Type B pancreatic cell (in vitro differentiated cells): Measurements from ENCODE around the gene NOS1AP. TPM values are rescaled to one million over a fixed set of nuclear protein-coding genes. Genes with fewer than 3 reads are reported as not detected.

Experiments used
- DNase-seq: peaks from one replicate; pipeline ENCODE4 v3.0.0; 2021; ENCODE audit warnings: mixed read lengths; ENCODE audit not compliant: unreplicated experiment; ENCODE audit errors: extremely low spot score
- H3K27ac Mint-ChIP-seq: 2 replicates; pipeline ENCODE4 v1.8.0; 2021; ENCODE audit warnings: mild to moderate bottlenecking, mixed read lengths
- H3K27me3 Mint-ChIP-seq: 2 replicates; pipeline ENCODE4 v1.8.0; 2021; ENCODE audit warnings: mixed read lengths
- H3K36me3 Mint-ChIP-seq: 2 replicates; pipeline ENCODE4 v1.8.0; 2021; ENCODE audit warnings: mixed read lengths
- H3K4me1 Mint-ChIP-seq: one replicate; pipeline ENCODE4 v1.8.0; 2021; ENCODE audit warnings: mixed read lengths; ENCODE audit not compliant: unreplicated experiment
- H3K4me3 Mint-ChIP-seq: 2 replicates; pipeline ENCODE4 v1.8.0; 2021; ENCODE audit warnings: mild to moderate bottlenecking, mixed read lengths
- H3K9me3 Mint-ChIP-seq: 2 replicates; pipeline ENCODE4 v1.8.0; 2021; ENCODE audit warnings: mixed read lengths
- total RNA-seq: library from RNA; stranded (reverse); gene quantifications from 2 replicates; pipeline ENCODE4 v1.2.1, GENCODE V29; 2021; ENCODE audit warnings: low replicate concordance
- TF ChIP-seq, protein P1 (sequence below): fragments of 200-600 bp; sonication (generic); conservative IDR thresholded peaks from 2 replicates; pipeline ENCODE4 v1.5.0; 2021; ENCODE audit warnings: antibody characterized with exemption, mild to moderate bottlenecking

Gene NOS1AP
- total RNA-seq, 1 donor from 2014 or later, result 10.4 TPM

DNA sequence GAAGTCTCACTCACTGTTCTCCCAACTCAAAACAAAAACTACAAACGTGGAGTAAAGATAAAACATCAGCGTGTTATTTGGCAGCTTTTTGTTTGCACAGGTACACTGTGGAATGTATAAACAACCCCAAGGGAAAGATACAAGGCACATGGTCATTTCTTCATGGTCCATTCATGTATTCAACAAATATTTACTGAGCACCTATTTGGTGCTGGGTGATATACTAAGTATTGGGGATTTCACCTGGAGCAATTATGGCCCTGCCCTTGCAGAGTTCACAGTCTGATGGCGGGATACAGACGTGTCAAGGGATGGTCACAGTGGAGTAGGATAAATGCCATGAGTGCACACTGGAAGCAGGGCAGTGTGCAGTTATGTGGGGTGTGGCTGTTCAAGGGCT is 171.1 kb downstream of the NOS1AP start:
- Mint-ChIP-seq H3K4me3 (no peak overlapping the region), H3K27ac (no peak overlapping the region), H3K4me1 (peaks cover 21% of the 10 kb centered on the region), H3K9me3 (peaks cover 3% of the 10 kb centered on the region), H3K27me3 (no peaks in the 10 kb centered on the region), H3K36me3 (no peaks in the 10 kb centered on the region)
- TF ChIP-seq, protein P1, sequence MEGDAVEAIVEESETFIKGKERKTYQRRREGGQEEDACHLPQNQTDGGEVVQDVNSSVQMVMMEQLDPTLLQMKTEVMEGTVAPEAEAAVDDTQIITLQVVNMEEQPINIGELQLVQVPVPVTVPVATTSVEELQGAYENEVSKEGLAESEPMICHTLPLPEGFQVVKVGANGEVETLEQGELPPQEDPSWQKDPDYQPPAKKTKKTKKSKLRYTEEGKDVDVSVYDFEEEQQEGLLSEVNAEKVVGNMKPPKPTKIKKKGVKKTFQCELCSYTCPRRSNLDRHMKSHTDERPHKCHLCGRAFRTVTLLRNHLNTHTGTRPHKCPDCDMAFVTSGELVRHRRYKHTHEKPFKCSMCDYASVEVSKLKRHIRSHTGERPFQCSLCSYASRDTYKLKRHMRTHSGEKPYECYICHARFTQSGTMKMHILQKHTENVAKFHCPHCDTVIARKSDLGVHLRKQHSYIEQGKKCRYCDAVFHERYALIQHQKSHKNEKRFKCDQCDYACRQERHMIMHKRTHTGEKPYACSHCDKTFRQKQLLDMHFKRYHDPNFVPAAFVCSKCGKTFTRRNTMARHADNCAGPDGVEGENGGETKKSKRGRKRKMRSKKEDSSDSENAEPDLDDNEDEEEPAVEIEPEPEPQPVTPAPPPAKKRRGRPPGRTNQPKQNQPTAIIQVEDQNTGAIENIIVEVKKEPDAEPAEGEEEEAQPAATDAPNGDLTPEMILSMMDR, result no peak
- DNase-seq, result no peak

DNA sequence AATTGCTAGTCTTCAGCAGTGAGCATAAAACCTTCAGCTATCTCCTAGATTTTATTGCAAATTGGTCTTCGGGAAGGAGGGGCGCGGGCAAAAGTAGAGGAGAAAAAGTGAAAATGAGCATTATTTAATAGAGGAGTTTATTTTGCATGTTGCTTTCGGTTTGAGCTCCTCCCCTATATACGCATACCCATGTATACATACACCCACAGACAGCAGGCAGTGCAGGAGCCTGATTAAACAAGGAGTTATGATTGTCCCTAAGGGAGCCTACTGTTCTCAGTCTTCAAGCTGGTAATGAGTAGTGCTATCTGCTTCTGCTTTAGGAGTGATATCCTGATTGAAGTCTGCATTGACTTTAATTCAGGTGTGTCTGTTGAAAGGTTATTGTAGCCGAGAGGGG is 173.3 kb downstream of the NOS1AP start:
- H3K27ac Mint-ChIP-seq, result no peak overlapping the region
- H3K4me1 Mint-ChIP-seq, result peaks cover 14% of the 10 kb centered on the region
- no peak for DNase-seq
- H3K36me3 Mint-ChIP-seq, result no peaks in the 10 kb centered on the region
- H3K9me3 Mint-ChIP-seq, result peaks cover 3% of the 10 kb centered on the region
- no peak overlapping the region for H3K4me3 Mint-ChIP-seq
- TF ChIP-seq, protein P1, result no peak
- no peaks in the 10 kb centered on the region for H3K27me3 Mint-ChIP-seq

DNA sequence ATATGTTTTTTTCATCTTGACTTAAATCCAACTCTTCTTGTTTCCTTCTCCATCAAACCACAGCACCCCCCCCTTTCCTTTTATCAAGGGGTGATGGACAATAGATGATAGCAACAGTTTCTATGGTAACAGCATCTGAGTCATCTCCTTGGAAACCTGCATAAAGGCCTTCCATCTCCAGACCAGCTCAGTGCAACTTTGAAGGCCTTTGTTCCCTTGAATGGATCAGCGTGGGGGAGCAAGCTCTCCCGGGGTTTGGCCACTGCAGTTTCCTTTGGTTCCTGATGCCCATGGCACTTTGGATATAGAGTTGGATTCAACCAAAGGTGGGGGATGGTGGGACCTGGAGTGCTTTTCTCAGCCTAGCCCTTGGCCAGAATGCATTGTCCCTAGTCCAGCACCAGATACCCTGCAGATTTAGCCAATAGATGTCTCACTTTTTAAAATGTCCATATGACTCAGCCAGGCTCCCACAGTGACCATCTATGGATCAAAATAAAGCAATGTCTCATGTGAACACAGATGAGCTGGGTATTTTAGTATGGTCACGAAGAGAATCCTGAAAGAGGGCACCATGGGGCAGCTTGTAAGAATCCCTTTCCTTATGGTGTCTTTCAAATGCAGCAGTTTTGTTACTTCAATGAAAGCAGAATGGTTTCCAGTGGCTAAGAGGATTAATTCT is 179.5 kb downstream of the NOS1AP start:
- Mint-ChIP-seq H3K27me3 (no peaks in the 10 kb centered on the region), H3K4me1 (peaks cover 12% of the 10 kb centered on the region), H3K4me3 (no peak overlapping the region), H3K9me3 (no peaks in the 10 kb centered on the region), H3K36me3 (no peaks in the 10 kb centered on the region), H3K27ac (no peak overlapping the region)
- DNase-seq, result no peak
- TF ChIP-seq, protein P1, result no peak

DNA sequence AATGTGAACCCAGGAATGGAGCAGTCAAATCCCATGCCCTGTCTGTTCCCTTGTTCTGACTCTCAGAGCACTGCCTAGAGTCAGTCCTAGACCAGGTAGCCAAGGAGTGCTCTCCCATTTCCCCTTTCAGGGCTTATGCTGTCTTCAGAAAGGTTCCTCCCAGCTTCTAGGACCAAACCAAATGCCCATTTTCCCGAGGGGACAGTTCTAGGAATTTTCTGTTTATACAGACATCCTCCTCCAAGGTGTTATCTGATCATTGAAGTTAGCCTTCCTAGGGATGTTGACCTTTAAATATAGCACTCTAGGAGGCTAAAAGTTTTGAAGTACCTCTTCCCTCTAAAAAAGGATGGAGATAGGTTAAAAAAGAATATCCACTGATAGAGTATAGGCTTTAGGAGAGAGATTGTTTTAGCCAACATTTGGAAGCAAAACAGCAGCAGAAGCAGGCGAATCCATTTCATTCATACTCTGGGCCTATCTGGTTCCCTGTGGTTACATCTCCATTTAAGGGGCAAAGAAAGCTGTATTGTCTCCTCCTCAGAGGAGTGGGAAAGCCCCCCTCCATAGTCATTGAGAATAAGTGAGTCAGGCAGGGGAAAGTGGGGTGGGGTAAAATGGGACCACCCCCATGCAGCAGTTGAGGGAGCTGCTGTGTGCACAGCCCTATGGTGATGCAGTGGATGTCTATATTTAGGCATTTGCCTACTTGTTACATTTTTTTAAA is 180.7 kb downstream of the NOS1AP start:
- Mint-ChIP-seq H3K4me3 (no peak overlapping the region), H3K27ac (no peak overlapping the region), H3K4me1 (peaks cover 18% of the 10 kb centered on the region), H3K27me3 (no peaks in the 10 kb centered on the region), H3K36me3 (no peaks in the 10 kb centered on the region), H3K9me3 (no peaks in the 10 kb centered on the region)
- DNase-seq, result no peak
- TF ChIP-seq, protein P1, result no peak

DNA sequence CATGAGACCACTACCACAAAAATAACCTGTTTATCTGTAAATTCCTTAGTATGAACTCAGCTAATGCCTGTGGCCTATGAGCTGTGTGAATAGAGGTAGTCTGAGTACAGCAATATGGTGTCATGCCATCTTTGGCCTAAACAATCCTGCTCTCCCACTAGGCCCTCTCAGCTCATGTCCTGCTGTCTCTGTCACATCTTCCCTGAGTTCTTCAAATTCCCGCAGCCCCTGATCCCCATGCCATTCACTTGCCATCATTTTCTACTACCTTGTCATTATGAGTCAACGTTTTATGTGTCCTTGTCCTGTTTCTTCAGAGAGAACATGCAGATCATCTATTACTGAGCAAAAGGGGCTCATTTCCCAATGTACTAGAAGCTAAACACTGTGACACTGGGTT is 181.6 kb downstream of the NOS1AP start:
- Mint-ChIP-seq H3K27me3 (no peaks in the 10 kb centered on the region), H3K4me1 (peaks cover 23% of the 10 kb centered on the region), H3K9me3 (no peaks in the 10 kb centered on the region), H3K4me3 (no peak overlapping the region), H3K27ac (no peak overlapping the region), H3K36me3 (no peaks in the 10 kb centered on the region)
- no peak for DNase-seq
- TF ChIP-seq, protein P1, result no peak
